Measurements from ENCODE around the gene CCDC88B.

DNA sequence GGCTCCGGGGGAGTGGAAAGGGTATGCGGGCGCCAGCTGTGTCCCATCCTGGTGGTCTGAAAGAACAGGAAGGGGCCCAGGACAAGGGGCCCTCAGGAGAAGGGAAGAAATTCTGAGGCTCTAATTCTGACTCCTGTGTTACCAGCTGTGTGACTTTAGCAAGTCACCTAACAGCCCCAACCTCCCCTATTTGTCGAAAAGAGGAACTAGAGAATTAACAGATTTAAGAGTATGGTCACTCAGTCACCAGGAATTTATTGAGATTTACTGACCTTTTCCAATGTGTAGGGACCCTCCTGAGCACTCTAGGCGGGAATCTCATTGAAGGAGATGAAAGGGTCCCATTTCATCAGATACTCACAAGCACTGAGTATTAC, 33.6 kb downstream of the CCDC88B start:
- TF ChIP-seq, protein P1, sequence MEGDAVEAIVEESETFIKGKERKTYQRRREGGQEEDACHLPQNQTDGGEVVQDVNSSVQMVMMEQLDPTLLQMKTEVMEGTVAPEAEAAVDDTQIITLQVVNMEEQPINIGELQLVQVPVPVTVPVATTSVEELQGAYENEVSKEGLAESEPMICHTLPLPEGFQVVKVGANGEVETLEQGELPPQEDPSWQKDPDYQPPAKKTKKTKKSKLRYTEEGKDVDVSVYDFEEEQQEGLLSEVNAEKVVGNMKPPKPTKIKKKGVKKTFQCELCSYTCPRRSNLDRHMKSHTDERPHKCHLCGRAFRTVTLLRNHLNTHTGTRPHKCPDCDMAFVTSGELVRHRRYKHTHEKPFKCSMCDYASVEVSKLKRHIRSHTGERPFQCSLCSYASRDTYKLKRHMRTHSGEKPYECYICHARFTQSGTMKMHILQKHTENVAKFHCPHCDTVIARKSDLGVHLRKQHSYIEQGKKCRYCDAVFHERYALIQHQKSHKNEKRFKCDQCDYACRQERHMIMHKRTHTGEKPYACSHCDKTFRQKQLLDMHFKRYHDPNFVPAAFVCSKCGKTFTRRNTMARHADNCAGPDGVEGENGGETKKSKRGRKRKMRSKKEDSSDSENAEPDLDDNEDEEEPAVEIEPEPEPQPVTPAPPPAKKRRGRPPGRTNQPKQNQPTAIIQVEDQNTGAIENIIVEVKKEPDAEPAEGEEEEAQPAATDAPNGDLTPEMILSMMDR (IDR thresholded peaks at IDR 0.05; ENCODE audit: poor library complexity), result no peak
- TF ChIP-seq EZH2 (IDR thresholded peaks at IDR 0.05; ENCODE audit: borderline replicate concordance) (no peak), EZH2phosphoT487 (IDR thresholded peaks at IDR 0.05; ENCODE audit: low read depth, severe bottlenecking, unreplicated experiment) (no peak)
